Left forelimb (tissue), 1 donor: ENCODE measurements around the gene KRTAP10-9.
"Not testable (repeated sequence)": the region's sequence is repeated elsewhere in the genome, so short reads cannot be mapped to it uniquely, and the experiment has no call there.

Experiments
- DNase-seq: peaks from one replicate; pipeline ENCODE4 v3.0.0-alpha.2; 2018; ENCODE audit warnings: low spot score

KRTAP10-9 gene

GRCh38 chr21:44615911-44616590, 10.8 kb upstream of the KRTAP10-9 start:
- no peak for DNase-seq

- DNase-seq = no peak
Observed at GRCh38 chr21:44616591-44616926, 10.3 kb upstream of the KRTAP10-9 start.

GRCh38 chr21:44617071-44617501, 9.8 kb upstream of the KRTAP10-9 start:
- no peak for DNase-seq

- DNase-seq = no peak
Observed at GRCh38 chr21:44618504-44618903, 8.4 kb upstream of the KRTAP10-9 start.

- no peak for DNase-seq
Observed at GRCh38 chr21:44618909-44619308, 8.0 kb upstream of the KRTAP10-9 start.

- no peak for DNase-seq
Observed at GRCh38 chr21:44619886-44620285, 7.0 kb upstream of the KRTAP10-9 start.

- DNase-seq = no peak
Observed at GRCh38 chr21:44623575-44623974, 3.3 kb upstream of the KRTAP10-9 start.

- no peak for DNase-seq
Observed at GRCh38 chr21:44625756-44626155, 1.1 kb upstream of the KRTAP10-9 start.

GRCh38 chr21:44626262-44626661, 631 bp upstream of the KRTAP10-9 start:
- DNase-seq = no peak

- not testable (repeated sequence) for DNase-seq
Observed at GRCh38 chr21:44627181-44627822, 409 bp downstream of the KRTAP10-9 start.

GRCh38 chr21:44627831-44628233, 939 bp downstream of the KRTAP10-9 start:
- DNase-seq = not testable (repeated sequence)

GRCh38 chr21:44628707-44629391, 2.0 kb downstream of the KRTAP10-9 start:
- DNase-seq = no peak

GRCh38 chr21:44630440-44630839, 3.5 kb downstream of the KRTAP10-9 start:
- DNase-seq = no peak

GRCh38 chr21:44632067-44632466, 5.2 kb downstream of the KRTAP10-9 start:
- no peak for DNase-seq

GRCh38 chr21:44636209-44637017, 9.5 kb downstream of the KRTAP10-9 start:
- no peak for DNase-seq

- no peak for DNase-seq
Observed at GRCh38 chr21:44637018-44637850, 10.3 kb downstream of the KRTAP10-9 start, which contains the start of gene KRTAP10-10. TSS of gene KRTAP10-10 (plus strand) at chr21:44637356. CDS start at chr21:44637418, 62 bp downstream.

GRCh38 chr21:44637851-44638348, 11.0 kb downstream of the KRTAP10-9 start:
- not testable (repeated sequence) for DNase-seq

GRCh38 chr21:44638506-44639330, 11.8 kb downstream of the KRTAP10-9 start:
- DNase-seq = not testable (repeated sequence)

- no peak for DNase-seq
Observed at GRCh38 chr21:44639331-44639655, 12.4 kb downstream of the KRTAP10-9 start.

GRCh38 chr21:44640761-44641160, 13.9 kb downstream of the KRTAP10-9 start:
- DNase-seq = no peak
